ENCODE results near the gene OAS3. TPM values are rescaled to one million over a fixed set of nuclear protein-coding genes. Genes with fewer than 3 reads are reported as not detected.

The OAS3 gene
- total RNA-seq, 1 experiment from 2014 or later: 29.5 TPM

DNA sequence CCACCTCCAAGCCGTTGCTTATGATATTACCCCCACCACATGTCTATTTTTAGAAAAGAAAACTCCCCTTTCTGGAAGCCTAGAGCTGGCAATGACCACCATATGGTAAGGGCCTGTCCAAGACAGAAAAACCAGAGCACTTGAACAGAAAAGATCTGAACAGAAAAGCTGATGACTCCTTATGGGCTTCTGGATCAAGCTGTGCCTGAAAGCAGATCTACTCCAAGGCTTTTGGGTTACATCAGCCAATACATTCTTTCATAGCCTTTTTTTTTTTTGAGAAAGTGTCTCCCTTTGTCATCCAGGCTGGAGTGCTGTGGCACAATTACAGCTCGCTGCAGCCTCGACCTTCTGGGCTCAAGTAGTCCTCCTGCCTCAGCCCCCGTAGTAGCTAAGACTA is 23.3 kb downstream of the OAS3 start:
- TF ChIP-seq SIN3A (IDR thresholded peaks at IDR 0.05; ENCODE audit: low read depth): no peak
- TF ChIP-seq EZH2phosphoT487 (IDR thresholded peaks at IDR 0.05; ENCODE audit: borderline replicate concordance): no peak
- no peak for TF ChIP-seq FOSL1 (IDR thresholded peaks at IDR 0.05; ENCODE audit: low read depth)
- no peak for TF ChIP-seq CTCF (IDR thresholded peaks at IDR 0.05 in 2 of 3, conservative IDR thresholded peaks at IDR 0.05 in 1 of 3; ENCODE audit: borderline replicate concordance in 1 of 3, insufficient read depth in 1 of 3, low read depth in 2 of 3, low read length in 2 of 3)
- no peak for TF ChIP-seq YY1 (IDR thresholded peaks at IDR 0.05; ENCODE audit: extremely low read depth, insufficient replicate concordance, low read depth, low read length)
- no peak for TF ChIP-seq REST (IDR thresholded peaks at IDR 0.05; ENCODE audit: low read depth)
- no peak for TF ChIP-seq CEBPB (IDR thresholded peaks at IDR 0.05; ENCODE audit: low read depth)
- no peak for TF ChIP-seq ATF3 (IDR thresholded peaks at IDR 0.05)
- TF ChIP-seq JUND (IDR thresholded peaks at IDR 0.05): no peak
- TF ChIP-seq ELF1 (IDR thresholded peaks at IDR 0.05; ENCODE audit: borderline replicate concordance, low read depth): no peak
- no peak for TF ChIP-seq ZFX (IDR thresholded peaks at IDR 0.05)
- TF ChIP-seq MAX (IDR thresholded peaks at IDR 0.05): no peak
- no peak for TF ChIP-seq TCF7L2 (IDR thresholded peaks at IDR 0.05; ENCODE audit: borderline replicate concordance, extremely low read depth, insufficient read depth, insufficient read length)
- no peak for TF ChIP-seq SRF (IDR thresholded peaks at IDR 0.05; ENCODE audit: low read depth)
- TF ChIP-seq, protein P1, sequence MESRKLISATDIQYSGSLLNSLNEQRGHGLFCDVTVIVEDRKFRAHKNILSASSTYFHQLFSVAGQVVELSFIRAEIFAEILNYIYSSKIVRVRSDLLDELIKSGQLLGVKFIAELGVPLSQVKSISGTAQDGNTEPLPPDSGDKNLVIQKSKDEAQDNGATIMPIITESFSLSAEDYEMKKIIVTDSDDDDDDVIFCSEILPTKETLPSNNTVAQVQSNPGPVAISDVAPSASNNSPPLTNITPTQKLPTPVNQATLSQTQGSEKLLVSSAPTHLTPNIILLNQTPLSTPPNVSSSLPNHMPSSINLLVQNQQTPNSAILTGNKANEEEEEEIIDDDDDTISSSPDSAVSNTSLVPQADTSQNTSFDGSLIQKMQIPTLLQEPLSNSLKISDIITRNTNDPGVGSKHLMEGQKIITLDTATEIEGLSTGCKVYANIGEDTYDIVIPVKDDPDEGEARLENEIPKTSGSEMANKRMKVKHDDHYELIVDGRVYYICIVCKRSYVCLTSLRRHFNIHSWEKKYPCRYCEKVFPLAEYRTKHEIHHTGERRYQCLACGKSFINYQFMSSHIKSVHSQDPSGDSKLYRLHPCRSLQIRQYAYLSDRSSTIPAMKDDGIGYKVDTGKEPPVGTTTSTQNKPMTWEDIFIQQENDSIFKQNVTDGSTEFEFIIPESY (IDR thresholded peaks at IDR 0.05; ENCODE audit: extremely low read depth, insufficient replicate concordance, low read length): no peak
- intact Hi-C loops (cut with micrococcal nuclease): no loop called here
- no TSS peak for BruUV-seq (replicated peaks)
- RAD21 ChIA-PET (ENCODE audit: low non-redundant PET in 1 of 2, low total read pairs in 2 of 2, uncharacterized antibody in 2 of 2, unreplicated experiment in 2 of 2): no interaction called here
- Histone ChIP-seq H2AFZ (ENCODE audit: low read depth, low read length, poor library complexity, severe bottlenecking) (no peak overlapping the region), H3K27ac (ENCODE audit: low read depth, low read length) (no peak overlapping the region), H3K9ac (ENCODE audit: low read length) (no peak overlapping the region), H3K4me2 (ENCODE audit: low read length) (no peak overlapping the region), H3K4me3 (replicated peaks in 1 of 2; ENCODE audit: low read depth in 1 of 2, low read length in 2 of 2) (no peak overlapping the region), H3K36me3 (ENCODE audit: control insufficient read depth in 1 of 2, insufficient read depth in 2 of 2, low read length in 2 of 2) (peaks cover 0 to 7% of the 10 kb centered on the region in 2 experiments; a peak in 1 of 4 replicates), H3K9me3 (ENCODE audit: control insufficient read depth in 1 of 2, insufficient read depth in 1 of 2, low read depth in 1 of 2, low read length in 2 of 2) (no peaks in the 10 kb centered on the region), H3K27me3 (ENCODE audit: insufficient read depth, low read length) (no peaks in the 10 kb centered on the region), H4K20me1 (ENCODE audit: insufficient read depth) (no peaks in the 10 kb centered on the region), H3K79me2 (ENCODE audit: insufficient read depth, low read length) (no peaks in the 10 kb centered on the region), H3K4me1 (ENCODE audit: control insufficient read depth in 1 of 2, insufficient read depth in 2 of 2, low read length in 2 of 2) (no peaks in the 10 kb centered on the region), H3K9me2 (ENCODE audit: insufficient read depth) (no peaks in the 10 kb centered on the region)
- ATAC-seq (no peak), DNase-seq (ENCODE audit: low read depth, low spot score) (no peak)
- CTCF ChIA-PET: no interaction called here
- POLR2A ChIA-PET: no interaction called here
